Measurements from ENCODE around the gene FADD.

FADD gene

DNA sequence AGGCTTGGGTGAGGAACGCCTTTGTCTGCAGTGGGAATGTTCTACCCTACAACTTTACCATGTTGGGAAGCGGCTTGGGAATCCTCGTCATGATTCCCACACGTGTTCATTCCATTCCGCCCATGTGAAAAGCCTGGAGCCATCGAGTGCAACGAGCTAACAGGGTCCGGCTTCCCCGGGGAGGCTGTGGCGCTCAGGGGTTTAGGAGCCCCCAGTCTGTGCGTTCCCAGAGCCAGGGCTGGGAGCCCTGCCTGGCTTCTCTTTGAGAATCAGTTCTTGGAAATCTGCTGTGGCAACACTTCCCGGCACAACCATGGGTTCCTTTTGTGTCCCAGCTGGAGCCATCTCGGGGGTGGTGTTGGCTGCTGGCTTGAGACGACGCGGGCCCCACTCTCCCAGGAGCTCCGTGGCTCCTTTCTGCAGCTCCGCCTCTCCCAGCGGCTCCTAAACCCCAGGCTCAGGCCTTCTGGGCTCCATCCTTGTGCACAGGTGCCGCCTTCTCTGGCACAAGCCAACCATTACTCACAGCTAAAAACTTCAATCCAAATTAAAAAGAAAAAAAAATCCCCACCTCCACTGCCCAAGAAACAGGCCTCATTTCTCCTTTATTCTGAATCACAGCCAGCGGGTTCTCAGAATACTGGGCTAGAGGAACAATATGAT is 48.7 kb downstream of the FADD start:
- DNase-seq: no peak
- in situ Hi-C loops (cut with MboI; ENCODE audit: low pct_unique_long_range_greater_than_20kb, low sequenced_read_pairs): no loop called here

DNA sequence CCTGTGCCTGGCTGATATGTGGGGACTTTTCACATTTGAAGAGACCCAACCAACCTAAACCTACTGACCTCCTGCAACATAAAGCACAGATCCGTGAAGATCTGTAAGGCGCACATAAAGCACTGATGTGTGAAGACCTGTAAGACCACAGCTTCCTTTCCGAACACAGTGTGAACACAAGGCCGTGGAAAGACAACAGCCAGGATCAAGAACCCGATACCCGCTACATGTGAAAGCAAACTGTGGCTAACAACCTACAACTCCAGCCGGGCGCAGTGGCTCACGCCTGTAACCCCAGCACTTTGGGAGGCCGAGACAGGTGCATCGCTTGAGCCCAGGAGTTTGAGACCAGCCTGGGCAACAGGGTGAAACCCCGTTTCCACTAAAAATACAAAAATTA is 49.7 kb downstream of the FADD start:
- DNase-seq: no peak
- in situ Hi-C loops (cut with MboI; ENCODE audit: low pct_unique_long_range_greater_than_20kb, low sequenced_read_pairs): no loop called here

DNA sequence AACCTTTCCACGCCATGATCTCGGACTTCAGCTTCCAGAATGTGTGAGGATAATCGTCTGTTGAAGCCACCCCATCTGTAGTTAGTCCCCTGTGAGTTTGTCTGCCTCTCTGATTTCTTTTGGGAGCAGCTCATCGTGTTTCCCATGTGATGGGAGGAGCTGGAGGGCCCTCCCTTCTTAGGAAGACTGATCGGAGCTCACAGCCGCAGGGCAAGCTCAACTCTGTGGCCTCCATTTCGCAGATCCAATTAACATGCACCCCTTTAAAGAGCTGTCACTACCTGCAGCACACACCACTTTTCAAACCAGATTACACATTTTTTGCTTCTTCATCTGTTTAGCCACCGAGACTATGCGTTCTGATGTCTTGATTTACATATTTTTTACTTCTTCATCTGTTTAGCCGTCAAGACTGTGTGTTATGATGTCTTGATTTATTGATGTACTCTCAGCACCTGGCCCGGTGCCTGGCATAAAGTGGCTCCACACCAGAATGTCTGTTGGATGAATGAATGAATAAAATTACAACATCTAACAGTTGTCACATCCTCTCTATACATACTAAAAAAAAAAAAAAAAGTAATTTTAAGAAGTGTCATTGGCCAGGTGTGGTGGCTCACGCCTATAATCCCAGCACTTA is 52.5 kb downstream of the FADD start:
- no peak for DNase-seq
- in situ Hi-C loops (cut with MboI; ENCODE audit: low pct_unique_long_range_greater_than_20kb, low sequenced_read_pairs): no loop called here

Measured in KBM-7 (cell line).